Stimulated activated CD4-positive, alpha-beta T cell treated with anti-CD3 and anti-CD28 coated beads, TNF-alpha, amount 100 ng/mL, for 48 hours (primary cell): ENCODE results near the gene ITIH4.

ENCODE experiments used
- DNase-seq, 3 donors: peaks; one replicate each; pipeline ENCODE4 v3.0.0-alpha.2; 2020; ENCODE audit warnings: low read depth in 3 of 3

The ITIH4 gene

GRCh38 chr3:52830535-52831258, at the start of gene ITIH4:
TSS of gene ITIH4 (minus strand) at chr3:52830672. CDS start at chr3:52830642, 30 bp downstream.
- DNase-seq = no peak

GRCh38 chr3:52880047-52880446, 49.6 kb upstream of the ITIH4 start:
- DNase-seq = no peak

- DNase-seq = no peak
These were observed 49.1 kb upstream of the ITIH4 start for GRCh38 chr3:52879581-52879980.

GRCh38 chr3:52879090-52879489, 48.6 kb upstream of the ITIH4 start:
- no peak for DNase-seq

GRCh38 chr3:52877085-52877484, 46.6 kb upstream of the ITIH4 start:
- DNase-seq = no peak

DNA sequence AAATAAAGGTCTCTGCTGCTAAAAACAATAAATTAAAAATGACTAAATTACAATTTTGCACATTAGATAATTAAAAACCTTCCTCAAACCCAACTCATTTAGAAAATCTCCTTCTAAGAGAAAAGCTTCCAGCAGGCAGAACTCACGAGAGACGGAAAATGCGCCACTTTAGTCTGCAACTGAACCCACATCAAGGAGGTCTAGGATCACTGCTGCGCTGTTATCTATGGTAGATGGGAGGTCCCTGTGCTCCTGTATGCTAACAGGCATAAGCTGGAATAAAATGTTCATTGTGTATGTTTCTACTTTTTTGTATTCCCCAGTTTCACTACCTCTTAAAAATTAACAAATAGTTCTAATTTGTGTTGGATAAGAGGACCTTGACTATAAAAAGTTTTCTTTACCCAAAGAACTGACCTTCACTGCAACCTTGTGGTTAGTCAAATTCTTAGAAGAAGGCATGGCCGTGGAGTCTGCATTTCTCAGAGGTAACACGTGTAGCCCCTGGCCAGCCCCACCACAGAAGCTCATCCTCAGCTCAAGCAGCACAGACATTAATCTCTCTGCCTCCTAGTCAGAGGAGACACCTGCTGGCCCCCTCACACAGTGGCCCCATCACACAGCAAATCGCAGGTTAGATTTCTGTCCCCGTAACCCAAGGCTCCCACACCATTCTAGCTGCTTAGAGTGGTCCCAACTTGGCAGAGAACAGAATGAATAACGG, 44.6 kb upstream of the ITIH4 start:
- no peak for DNase-seq

DNA sequence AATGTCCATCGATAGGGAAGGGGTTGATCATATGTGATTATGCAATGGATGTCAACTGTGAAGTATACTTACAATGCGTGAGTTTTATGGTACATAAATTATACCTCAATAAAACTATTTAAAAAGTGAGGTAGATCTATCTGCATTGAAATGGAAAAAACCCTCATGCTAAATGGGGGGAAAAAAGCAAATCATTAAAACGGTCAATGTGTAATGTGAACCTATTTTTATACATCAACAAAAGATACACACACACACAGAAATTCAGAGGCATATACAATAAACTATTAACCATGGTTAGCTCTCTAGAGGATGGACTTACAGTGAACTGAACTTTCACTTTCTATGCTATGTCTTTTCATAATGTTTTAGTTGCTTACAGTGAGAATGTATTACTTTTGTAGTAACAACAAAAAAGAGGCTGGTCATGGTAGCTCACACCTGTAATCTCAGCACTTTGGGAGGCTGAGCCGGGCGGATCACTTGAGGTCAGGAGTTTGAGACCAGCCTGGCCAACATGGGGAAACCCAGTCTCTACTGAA, 43.8 kb upstream of the ITIH4 start:
- no peak for DNase-seq

DNA sequence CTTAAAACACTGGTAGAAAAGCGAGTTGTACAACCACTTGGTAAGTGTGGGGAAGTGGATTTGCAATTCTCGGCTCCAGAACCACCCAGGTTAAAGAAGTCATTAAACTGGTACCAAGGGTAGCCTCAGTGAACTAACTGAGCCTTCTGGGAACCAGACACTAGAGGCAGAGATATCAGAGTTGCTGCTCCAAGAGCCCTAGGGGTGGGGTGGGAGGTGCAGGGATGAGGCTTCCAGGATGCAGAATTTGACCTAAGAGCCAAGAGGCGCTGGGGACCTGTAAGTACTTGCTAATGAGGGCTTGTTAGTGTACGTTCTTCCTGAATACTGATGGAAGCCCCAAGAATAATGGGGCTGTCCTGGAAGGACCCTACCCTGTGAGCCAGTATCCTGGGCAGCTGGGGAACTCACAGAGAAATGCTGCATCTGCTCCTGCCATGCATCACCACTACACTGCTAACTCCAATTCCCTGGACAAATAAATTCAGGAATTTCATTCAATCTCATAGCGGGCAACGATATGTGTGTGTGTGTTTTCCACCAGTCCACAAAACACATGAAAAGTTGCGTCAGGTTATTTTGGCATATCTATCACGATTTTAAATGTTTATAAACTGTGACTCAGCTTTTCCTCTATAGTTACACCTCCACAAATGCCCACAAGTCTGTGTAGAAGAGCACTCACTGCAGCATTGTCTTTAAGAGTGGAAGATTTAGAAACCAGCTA, 43.1 kb upstream of the ITIH4 start:
- DNase-seq = no peak

DNA sequence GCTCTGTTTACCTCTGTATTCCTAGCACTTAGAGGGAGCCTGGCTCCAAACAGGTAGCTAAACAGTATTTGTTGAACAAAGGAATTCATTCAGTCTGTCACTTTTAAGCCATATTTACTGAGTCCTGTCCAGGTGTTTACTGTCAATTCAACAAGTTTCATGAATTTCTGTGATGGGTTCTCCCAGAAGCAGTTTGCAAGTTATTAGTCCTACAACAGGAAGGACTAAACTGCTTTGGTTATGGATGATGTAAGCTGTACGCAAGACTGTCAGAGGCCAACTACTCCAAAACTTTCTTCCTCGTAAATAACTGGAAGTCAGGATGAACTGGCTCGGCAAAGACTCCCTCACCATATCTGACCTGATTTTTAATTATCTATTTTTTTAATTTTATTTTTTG, 41.8 kb upstream of the ITIH4 start:
- no peak for DNase-seq

DNA sequence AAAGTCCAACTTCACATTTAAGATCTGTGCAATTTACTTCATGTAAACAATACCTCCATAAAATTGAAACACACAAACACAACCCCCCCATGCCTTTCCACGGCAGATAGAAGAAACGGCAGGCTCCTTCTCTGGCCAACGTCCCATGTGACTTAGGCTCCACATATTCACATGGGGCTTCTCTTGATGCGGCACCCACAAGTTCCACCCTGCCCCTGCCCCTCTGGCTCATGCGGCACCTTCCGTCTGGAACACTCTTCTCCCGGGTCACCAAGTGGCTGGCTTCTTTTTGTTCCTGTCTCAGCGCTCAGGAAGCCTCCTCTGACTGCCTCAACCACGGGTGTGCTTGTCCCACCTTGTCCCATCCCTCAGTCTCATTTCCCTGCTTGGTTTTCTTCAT, 41.3 kb upstream of the ITIH4 start:
- DNase-seq = no peak

DNA sequence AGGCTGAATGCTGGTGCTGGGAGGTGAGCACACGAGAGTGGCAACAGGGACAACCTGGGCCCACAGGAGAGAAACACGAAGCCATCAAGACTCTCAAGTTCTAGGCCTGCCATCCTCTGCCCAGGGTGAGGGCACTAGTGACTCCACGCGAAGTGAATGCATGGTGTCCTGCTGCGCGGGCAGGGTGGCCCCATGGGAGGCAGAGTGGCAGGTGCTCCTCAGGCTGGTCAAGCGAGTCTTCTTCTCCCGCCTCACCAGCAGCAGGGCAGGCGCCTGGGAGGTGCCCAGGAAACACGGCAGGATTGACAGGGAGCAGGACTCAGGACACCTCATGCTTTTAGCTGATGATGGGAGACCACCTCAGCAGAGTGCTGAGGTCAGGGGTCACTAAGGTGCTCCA, 40.0 kb upstream of the ITIH4 start:
- no peak for DNase-seq

DNA sequence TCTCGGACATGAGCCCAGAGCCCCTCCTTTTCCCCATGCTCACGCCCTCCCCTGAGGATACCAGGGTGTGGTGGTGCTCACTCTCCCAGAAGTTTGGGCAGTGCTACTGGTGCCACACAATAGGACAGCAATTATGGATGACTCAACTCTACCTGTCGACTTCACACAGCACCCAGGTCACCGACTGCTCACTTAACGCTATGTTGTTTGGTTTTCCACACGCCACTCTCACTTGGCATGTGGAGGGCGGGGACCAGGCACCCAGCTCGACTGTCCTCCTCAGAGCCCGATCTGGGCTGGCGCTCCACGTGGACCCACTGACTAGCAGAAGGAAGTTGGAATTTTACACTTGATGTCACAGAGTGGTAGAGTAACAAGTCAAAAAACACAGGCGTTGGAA, 36.0 kb upstream of the ITIH4 start:
- DNase-seq = no peak

DNA sequence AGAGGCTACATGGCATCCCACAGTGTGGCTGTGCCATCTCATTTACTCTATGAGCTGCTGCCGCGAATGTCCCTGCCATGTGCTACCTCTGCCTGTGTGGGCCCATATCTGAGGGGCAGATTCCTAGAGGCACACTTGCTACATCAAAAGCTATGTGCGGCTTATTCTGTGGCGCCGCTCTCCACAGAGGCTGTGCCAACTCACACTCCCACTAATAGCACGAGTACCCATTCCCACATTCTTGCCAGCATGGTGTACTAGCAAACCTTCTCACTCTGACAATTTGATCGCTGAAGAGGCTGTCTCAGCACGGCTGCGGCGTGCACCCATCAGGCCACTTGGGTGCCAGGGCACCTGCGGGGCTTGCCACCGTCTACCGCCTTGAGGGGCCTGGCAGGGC, 35.5 kb upstream of the ITIH4 start:
- DNase-seq = no peak

DNA sequence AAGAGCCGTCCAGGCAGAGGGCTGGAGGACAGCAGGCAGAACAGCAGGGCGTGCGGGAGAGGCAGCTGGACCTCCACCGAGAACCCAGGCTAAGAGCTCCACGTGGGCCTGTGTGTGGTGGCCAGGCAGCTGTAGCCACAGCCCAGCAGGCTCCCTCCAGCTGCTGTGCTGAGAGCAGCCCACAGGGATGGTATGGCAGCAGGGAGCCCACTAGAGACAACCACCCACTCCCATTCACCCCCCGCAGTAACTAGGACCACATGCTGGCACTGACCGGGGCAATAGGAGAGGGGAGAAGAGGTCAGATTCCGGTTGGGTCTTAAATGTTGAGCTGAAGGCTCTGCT, 29.9 kb upstream of the ITIH4 start:
- DNase-seq = no peak

DNA sequence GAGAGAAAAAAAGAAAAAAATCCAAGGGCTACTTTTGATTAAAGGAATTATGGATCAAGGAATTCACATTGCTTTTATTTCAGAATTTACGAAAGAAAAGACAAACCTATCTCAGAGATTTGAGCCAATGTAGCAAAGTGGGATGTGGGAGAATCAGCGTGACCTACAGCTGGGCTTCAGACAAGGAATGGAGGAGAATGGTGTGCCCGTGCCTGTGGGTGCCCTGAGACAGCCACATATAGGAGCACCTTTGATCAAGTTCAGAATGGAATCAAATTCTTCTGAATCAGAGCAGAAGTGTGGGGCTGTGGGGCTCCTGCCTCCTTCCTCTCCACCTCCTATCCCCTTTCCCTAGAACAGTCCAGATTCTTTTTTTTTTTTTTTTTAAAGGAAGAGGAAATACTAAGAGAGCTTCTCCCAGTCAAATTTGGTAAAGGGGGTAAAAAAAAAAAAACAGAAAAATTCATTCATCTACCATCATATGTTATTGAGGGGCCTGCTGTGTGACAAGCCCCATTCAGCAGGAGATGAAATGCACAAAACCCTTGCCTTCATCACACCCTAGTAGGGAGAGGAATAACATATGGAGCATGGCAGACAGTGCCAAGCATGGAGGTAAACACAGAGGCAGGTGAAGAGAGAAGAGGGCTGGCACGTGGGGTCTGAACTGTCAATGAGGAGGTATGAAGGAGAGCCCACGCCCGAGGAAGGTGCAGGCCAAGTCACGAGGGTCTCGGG, 29.4 kb upstream of the ITIH4 start:
- DNase-seq = no peak

- no peak for DNase-seq
These were observed 27.4 kb upstream of the ITIH4 start for GRCh38 chr3:52857864-52858263.

DNA sequence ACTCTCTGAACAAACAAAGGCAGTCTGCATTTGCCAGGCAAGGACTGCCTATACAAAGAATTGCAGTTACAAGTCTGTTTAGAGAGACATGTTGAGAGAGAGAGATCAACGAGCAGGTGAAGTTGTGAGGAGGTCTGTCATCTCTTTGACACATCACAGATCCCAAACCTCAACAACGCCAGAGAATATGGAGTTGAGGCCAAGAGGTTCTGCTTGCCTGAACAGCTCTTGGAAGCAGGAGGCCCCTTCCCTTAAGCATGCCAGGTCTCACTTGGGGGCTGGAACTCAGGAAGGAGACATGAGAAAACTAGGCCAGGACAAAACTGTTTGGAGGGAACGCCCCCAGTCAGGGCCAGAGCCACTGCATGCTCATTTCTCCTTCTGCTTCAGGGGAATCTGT, 26.7 kb upstream of the ITIH4 start:
- DNase-seq = no peak

GRCh38 chr3:52856666-52857065, 26.2 kb upstream of the ITIH4 start:
- no peak for DNase-seq

- DNase-seq = no peak
These were observed 23.5 kb upstream of the ITIH4 start for GRCh38 chr3:52854013-52854412.

DNA sequence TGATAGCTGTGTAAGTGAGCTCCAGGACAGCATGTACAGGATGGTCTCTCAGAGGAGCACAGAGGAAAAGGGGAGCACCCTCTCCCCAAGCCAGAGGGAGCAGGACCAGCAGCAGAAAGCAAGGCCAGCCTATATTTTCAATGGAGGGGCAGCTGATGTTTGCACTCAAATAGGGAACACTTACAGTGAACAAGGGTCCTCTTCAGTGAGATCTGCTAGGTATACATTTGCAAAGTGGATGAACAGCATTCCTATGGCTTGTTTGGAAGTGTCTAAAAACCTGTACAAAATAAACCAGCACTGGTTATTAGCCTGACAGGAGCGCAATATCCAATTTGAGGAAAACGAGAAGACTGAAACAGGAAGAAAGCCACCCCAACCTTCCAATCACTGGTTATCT, 21.9 kb upstream of the ITIH4 start:
- DNase-seq = no peak

GRCh38 chr3:52851348-52851747, 20.9 kb upstream of the ITIH4 start:
- DNase-seq = peak in 1 of 3 donors; percentile 5

DNA sequence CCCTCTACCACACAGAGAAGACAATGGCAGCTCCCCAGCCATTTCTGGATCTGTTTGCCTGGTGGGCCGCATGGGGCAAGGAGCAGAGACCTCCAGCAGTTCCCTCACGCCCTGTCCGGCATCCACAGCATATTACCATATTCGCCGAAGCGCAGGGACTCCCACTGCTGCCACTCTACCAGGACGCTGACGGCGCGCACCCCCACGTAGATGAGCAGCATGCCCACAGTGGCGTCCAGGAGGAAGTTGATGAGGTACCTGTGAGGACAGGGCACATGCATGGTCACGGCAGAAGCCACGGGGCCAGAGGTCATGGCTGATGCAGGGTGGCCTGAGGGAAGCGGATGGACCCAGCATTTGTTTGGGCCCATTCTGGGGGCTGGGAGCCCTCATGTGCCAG, 19.2 kb upstream of the ITIH4 start:
- DNase-seq = no peak
